HEK293T (cell line): ENCODE results near the gene LIPH.
"Not testable (repeated sequence)": the region's sequence is repeated elsewhere in the genome, so short reads cannot be mapped to it uniquely, and the experiment has no call there.

Experiments
- CTCF ChIA-PET: fragments of 350-600 bp; formaldehyde crosslinking; extraction: SDS; loops from one replicate; lab custom pipeline; 2021; ENCODE audit warnings: antibody characterized with exemption, inconsistent platforms; lab: Yijun Ruan, JAX
- POLR2A ChIA-PET: fragments of 350-600 bp; formaldehyde crosslinking; extraction: SDS; loops from one replicate; lab custom pipeline; 2020; ENCODE audit warnings: antibody characterized with exemption, inconsistent platforms; lab: Yijun Ruan, JAX
- DNase-seq: peaks from one replicate; pipeline ENCODE4 v3.0.0; 2012; ENCODE audit warnings: mixed read lengths; ENCODE audit errors: extremely low spot score
- ARNT ChIP-seq: fragments of 450-650 bp; IDR thresholded peaks from 2 replicates; pipeline ENCODE4 v1.6.1; 2017; ENCODE audit warnings: mild to moderate bottlenecking
- BHLHE40 ChIP-seq: fragments of 450-650 bp; IDR thresholded peaks from 2 replicates; pipeline ENCODE4 v1.6.1; 2016; ENCODE audit warnings: mild to moderate bottlenecking, moderate library complexity, borderline replicate concordance
- CTBP1 ChIP-seq: fragments of 450-650 bp; IDR thresholded peaks from 2 replicates; pipeline ENCODE4 v1.6.1; 2016; ENCODE audit warnings: borderline replicate concordance
- ELF4 ChIP-seq: fragments of 450-650 bp; IDR thresholded peaks from 2 replicates; pipeline ENCODE4 v1.6.1; 2017; ENCODE audit warnings: antibody characterized with exemption
- FOXA1 ChIP-seq: fragments of 450-650 bp; IDR thresholded peaks from 2 replicates; pipeline ENCODE4 v1.6.1; 2016; ENCODE audit warnings: mild to moderate bottlenecking
- FOXK2 ChIP-seq: fragments of 450-650 bp; IDR thresholded peaks from 2 replicates; pipeline ENCODE4 v1.6.1; 2016; ENCODE audit warnings: mild to moderate bottlenecking
- FOXM1 ChIP-seq: fragments of 450-650 bp; IDR thresholded peaks from 2 replicates; pipeline ENCODE4 v1.6.1; 2017; ENCODE audit warnings: mild to moderate bottlenecking, borderline replicate concordance
- HDGF ChIP-seq: fragments of 450-650 bp; IDR thresholded peaks from 2 replicates; pipeline ENCODE4 v1.6.1; 2017; ENCODE audit warnings: antibody characterized with exemption, borderline replicate concordance
- L3MBTL2 ChIP-seq: fragments of 450-650 bp; conservative IDR thresholded peaks from 2 replicates; pipeline ENCODE4 v1.6.1; 2016; ENCODE audit warnings: mild to moderate bottlenecking
- LEF1 ChIP-seq: fragments of 450-650 bp; IDR thresholded peaks from 2 replicates; pipeline ENCODE4 v1.6.1; 2017; ENCODE audit warnings: mild to moderate bottlenecking, borderline replicate concordance
- NFRKB ChIP-seq: fragments of 450-650 bp; IDR thresholded peaks from 2 replicates; pipeline ENCODE4 v1.6.1; 2016; ENCODE audit warnings: mild to moderate bottlenecking, moderate library complexity
- PKNOX1 ChIP-seq: fragments of 450-650 bp; IDR thresholded peaks from 2 replicates; pipeline ENCODE4 v1.6.1; 2016
- SP1 ChIP-seq: fragments of 450-650 bp; IDR thresholded peaks from 2 replicates; pipeline ENCODE4 v1.6.1; 2017
- SUZ12 ChIP-seq: fragments of 450-650 bp; IDR thresholded peaks from 2 replicates; pipeline ENCODE4 v1.6.1; 2016; ENCODE audit warnings: mild to moderate bottlenecking
- TARDBP ChIP-seq: fragments of 450-650 bp; IDR thresholded peaks from 2 replicates; pipeline ENCODE4 v1.6.1; 2016
- ZNF384 ChIP-seq: fragments of 450-650 bp; IDR thresholded peaks from 2 replicates; pipeline ENCODE4 v1.6.1; 2016

The LIPH gene

GRCh38 chr3:185484296-185484695, 68.1 kb downstream of the LIPH start:
- POLR2A ChIA-PET: no interaction called here
- no peak for DNase-seq
- CTCF ChIA-PET: no interaction called here
- TF ChIP-seq FOXM1 (no peak), L3MBTL2 (no peak), BHLHE40 (no peak), SP1 (no peak), ELF4 (no peak), TARDBP (no peak), FOXK2 (no peak), FOXA1 (no peak), ARNT (no peak), CTBP1 (no peak), PKNOX1 (no peak), HDGF (no peak), LEF1 (no peak), NFRKB (no peak), SUZ12 (no peak), ZNF384 (no peak)

GRCh38 chr3:185479373-185479945, 72.9 kb downstream of the LIPH start:
- no peak for DNase-seq
- CTCF ChIA-PET: interaction anchor here (1.2 kb wide), 1 partner anchor 19 kb away, joined by 4 read pairs; no protein-coding TSS in a partner anchor
- TF ChIP-seq BHLHE40 (no peak), SP1 (no peak), SUZ12 (no peak)
- POLR2A ChIA-PET: no interaction called here

GRCh38 chr3:185477316-185477715, 75.1 kb downstream of the LIPH start:
- no peak for DNase-seq
- POLR2A ChIA-PET: no interaction called here
- TF ChIP-seq TARDBP (no peak), SP1 (no peak), L3MBTL2 (no peak), ZNF384 (no peak), ELF4 (no peak), FOXA1 (no peak), NFRKB (no peak)
- CTCF ChIA-PET: no interaction called here

GRCh38 chr3:185474922-185475321, 77.5 kb downstream of the LIPH start:
- DNase-seq, POLR2A ChIA-PET: not testable (repeated sequence)
- CTCF ChIA-PET: interaction anchor here (0.6 kb wide), 1 partner anchor 159 kb away, joined by 5 read pairs; no protein-coding TSS in a partner anchor

GRCh38 chr3:185473290-185473815, 79.0 kb downstream of the LIPH start:
- ChIA-PET CTCF (no interaction called here), POLR2A (no interaction called here)
- DNase-seq: no peak

GRCh38 chr3:185470323-185470722, 82.1 kb downstream of the LIPH start:
- DNase-seq: no peak
- TF ChIP-seq LEF1: no peak
- TF ChIP-seq FOXK2: no peak
- no peak for TF ChIP-seq ELF4
- no peak for TF ChIP-seq NFRKB
- TF ChIP-seq PKNOX1: no peak
- no peak for TF ChIP-seq HDGF
- TF ChIP-seq FOXM1: no peak
- TF ChIP-seq ZNF384: no peak
- no peak for TF ChIP-seq L3MBTL2
- TF ChIP-seq FOXA1: no peak
- TF ChIP-seq SP1: no peak
- TF ChIP-seq SUZ12: no peak
- no peak for TF ChIP-seq ARNT
- ChIA-PET POLR2A (no interaction called here), CTCF (interaction anchor here (0.7 kb wide), 1 partner anchor 89 kb away, joined by 3 read pairs; no protein-coding TSS in a partner anchor)

More at GRCh38 chr3:185473290-185473815, 79.0 kb downstream of the LIPH start:
- TF ChIP-seq NFRKB (no peak), PKNOX1 (no peak), FOXK2 (no peak), CTBP1 (no peak), FOXM1 (no peak), FOXA1 (no peak), SP1 (no peak), ELF4 (no peak), ARNT (no peak), LEF1 (no peak), HDGF (no peak), SUZ12 (no peak), TARDBP (no peak), ZNF384 (no peak), BHLHE40 (no peak), L3MBTL2 (no peak)

GRCh38 chr3:185469542-185469941, 82.8 kb downstream of the LIPH start:
- ChIA-PET CTCF (no interaction called here), POLR2A (no interaction called here)
- TF ChIP-seq BHLHE40: no peak
- TF ChIP-seq CTBP1: no peak
- TF ChIP-seq FOXK2: no peak
- TF ChIP-seq NFRKB: no peak
- no peak for DNase-seq

- DNase-seq, CTCF ChIA-PET, POLR2A ChIA-PET: not testable (repeated sequence)
Measured at GRCh38 chr3:185466123-185466522, 86.3 kb downstream of the LIPH start.
